B cell (primary cell): ENCODE measurements around the gene RUBCNL.

Source experiments
- EZH2 ChIP-seq: IDR thresholded peaks from 2 replicates; pipeline ENCODE4 v1.6.1; 2012; ENCODE audit warnings: borderline replicate concordance, low read depth, mild to moderate bottlenecking, moderate library complexity, low read length; ENCODE audit not compliant: insufficient read depth, poor library complexity, severe bottlenecking
- TF ChIP-seq, protein P1 (sequence below): fragments of 200-600 bp; IDR thresholded peaks from one replicate; pipeline ENCODE4 v1.8.0; 2022; ENCODE audit warnings: antibody characterized with exemption, mild to moderate bottlenecking

DNA sequence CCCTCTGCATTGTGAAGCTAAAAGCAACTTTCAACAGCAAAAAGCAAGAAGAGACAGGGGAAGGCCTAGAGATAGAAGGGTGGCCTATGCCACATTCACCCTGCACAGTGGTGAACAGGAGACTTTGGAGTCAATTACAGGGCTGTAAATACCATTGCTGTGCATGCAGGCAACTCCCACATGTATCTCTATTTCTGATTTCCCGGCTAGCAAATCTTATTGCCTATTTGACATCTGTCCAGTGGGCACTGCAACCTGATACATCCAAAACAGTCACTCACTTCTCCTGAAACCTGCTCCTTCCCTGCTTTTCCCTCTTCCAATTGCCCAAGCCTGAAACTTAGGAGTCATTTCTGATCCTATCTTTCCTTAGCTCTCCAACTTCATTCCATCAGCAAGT, 13.4 kb downstream of the RUBCNL start:
- TF ChIP-seq, protein P1, sequence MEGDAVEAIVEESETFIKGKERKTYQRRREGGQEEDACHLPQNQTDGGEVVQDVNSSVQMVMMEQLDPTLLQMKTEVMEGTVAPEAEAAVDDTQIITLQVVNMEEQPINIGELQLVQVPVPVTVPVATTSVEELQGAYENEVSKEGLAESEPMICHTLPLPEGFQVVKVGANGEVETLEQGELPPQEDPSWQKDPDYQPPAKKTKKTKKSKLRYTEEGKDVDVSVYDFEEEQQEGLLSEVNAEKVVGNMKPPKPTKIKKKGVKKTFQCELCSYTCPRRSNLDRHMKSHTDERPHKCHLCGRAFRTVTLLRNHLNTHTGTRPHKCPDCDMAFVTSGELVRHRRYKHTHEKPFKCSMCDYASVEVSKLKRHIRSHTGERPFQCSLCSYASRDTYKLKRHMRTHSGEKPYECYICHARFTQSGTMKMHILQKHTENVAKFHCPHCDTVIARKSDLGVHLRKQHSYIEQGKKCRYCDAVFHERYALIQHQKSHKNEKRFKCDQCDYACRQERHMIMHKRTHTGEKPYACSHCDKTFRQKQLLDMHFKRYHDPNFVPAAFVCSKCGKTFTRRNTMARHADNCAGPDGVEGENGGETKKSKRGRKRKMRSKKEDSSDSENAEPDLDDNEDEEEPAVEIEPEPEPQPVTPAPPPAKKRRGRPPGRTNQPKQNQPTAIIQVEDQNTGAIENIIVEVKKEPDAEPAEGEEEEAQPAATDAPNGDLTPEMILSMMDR, result no peak
- no peak for TF ChIP-seq EZH2
